ENCODE measurements around the gene WIPF1. TPM values are rescaled to one million over a fixed set of nuclear protein-coding genes. Genes with fewer than 3 reads are reported as not detected.

WIPF1 gene
- total RNA-seq, 2 donors from 2014 or later = 7.2 to 19.0 TPM

DNA sequence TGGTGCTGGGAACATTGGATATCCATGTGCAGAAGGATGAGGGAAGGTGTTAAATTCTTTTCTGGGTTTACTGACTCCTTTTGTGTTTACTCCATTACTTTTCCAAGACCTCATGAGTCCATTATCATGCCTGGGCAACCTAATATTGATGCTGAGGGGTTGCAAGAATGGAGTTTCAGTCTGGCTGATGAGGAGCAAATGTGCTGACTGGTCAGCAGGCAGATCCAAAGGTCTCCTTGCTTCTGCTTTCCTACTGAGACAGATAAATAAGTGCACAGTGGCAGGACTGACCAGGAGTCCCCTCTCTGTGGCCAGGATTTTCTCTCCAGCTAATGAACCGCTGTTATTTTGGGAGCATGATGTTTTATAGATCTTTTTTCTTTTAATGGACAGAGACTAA lies 43.6 kb upstream of the WIPF1 start:
- DNase-seq (ENCODE audit: low spot score) = no peak
- TF ChIP-seq POLR2AphosphoS5 (IDR thresholded peaks at IDR 0.05) = no peak
- TF ChIP-seq, protein P1, sequence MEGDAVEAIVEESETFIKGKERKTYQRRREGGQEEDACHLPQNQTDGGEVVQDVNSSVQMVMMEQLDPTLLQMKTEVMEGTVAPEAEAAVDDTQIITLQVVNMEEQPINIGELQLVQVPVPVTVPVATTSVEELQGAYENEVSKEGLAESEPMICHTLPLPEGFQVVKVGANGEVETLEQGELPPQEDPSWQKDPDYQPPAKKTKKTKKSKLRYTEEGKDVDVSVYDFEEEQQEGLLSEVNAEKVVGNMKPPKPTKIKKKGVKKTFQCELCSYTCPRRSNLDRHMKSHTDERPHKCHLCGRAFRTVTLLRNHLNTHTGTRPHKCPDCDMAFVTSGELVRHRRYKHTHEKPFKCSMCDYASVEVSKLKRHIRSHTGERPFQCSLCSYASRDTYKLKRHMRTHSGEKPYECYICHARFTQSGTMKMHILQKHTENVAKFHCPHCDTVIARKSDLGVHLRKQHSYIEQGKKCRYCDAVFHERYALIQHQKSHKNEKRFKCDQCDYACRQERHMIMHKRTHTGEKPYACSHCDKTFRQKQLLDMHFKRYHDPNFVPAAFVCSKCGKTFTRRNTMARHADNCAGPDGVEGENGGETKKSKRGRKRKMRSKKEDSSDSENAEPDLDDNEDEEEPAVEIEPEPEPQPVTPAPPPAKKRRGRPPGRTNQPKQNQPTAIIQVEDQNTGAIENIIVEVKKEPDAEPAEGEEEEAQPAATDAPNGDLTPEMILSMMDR (IDR thresholded peaks at IDR 0.05) = no peak
- no peak for TF ChIP-seq POLR2A (IDR thresholded peaks at IDR 0.05)
- H3K9me3 ChIP-seq = no peaks in the 10 kb centered on the region
- intact Hi-C loops (cut with DNase I) = no loop called here
- H3K4me3 ChIP-seq = no peak overlapping the region
- H3K4me1 ChIP-seq (replicated peaks) = no peaks in the 10 kb centered on the region
- 100% methylated on average over 1 of the region's 1 CpG for WGBS
- H3K27ac ChIP-seq = no peak overlapping the region
- no peaks in the 10 kb centered on the region for H3K27me3 ChIP-seq (replicated peaks; ENCODE audit: insufficient read depth)
- no peaks in the 10 kb centered on the region for H3K36me3 ChIP-seq

DNA sequence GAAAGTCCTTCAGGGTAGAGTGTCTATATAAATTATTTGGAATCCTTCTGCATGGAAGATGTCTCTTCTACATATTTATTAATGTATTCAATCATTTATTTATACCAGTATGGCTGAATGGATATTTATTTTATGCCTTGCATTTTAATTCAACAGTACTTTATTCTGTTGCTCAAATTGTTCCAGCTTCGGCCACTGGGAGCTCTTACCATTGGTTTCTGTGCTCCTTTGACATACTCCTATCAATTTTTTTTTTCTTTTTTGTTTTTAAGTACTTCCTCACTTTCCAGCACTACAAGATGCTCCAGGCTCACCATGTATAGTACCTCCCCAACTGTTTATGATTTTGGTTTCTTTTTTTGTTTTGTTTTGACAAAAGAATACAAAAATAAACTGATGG lies 39.4 kb upstream of the WIPF1 start:
- no peak for TF ChIP-seq POLR2AphosphoS5 (IDR thresholded peaks at IDR 0.05)
- TF ChIP-seq POLR2A (IDR thresholded peaks at IDR 0.05) = no peak
- TF ChIP-seq, protein P1 (IDR thresholded peaks at IDR 0.05) = no peak
- Histone ChIP-seq H3K27me3 (replicated peaks; ENCODE audit: insufficient read depth) (no peaks in the 10 kb centered on the region), H3K27ac (no peak overlapping the region), H3K4me3 (no peak overlapping the region), H3K4me1 (replicated peaks) (no peaks in the 10 kb centered on the region), H3K36me3 (no peaks in the 10 kb centered on the region), H3K9me3 (no peaks in the 10 kb centered on the region)
- 94% methylated on average over 1 of the region's 1 CpG for WGBS
- intact Hi-C loops (cut with DNase I) = no loop called here
- DNase-seq (ENCODE audit: low spot score) = no peak

DNA sequence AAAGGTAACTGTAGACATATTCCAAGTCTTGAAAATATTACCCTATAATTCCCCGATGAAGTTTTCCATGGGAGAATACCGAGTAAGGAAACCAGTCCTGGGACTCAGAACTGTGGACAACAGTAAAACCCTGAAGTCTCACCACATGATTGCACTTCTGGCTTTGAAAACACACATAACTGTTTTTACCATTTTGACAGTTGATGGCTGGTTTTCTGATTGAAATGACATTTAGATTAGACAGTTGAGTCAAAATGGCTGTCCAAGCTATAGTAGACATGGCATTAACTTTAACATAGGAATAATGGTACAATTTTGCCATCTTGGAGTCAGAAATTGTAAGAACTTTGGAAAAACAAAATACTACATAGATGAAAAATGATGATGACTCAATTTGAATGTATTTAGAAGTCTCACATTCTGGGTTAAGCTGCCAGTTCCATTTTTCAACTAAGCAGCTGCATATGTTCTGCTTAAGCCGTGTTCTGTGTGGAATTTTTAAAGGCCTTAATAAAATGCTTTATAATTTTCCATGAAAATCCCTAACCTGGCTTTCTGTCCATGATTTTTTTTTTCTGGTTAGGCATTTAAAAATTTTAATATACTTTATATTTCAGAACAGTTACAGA lies 38.3 kb upstream of the WIPF1 start:
- intact Hi-C loops (cut with DNase I) = no loop called here
- Histone ChIP-seq H3K27ac (no peak overlapping the region), H3K9me3 (no peaks in the 10 kb centered on the region), H3K36me3 (no peaks in the 10 kb centered on the region), H3K27me3 (replicated peaks; ENCODE audit: insufficient read depth) (no peaks in the 10 kb centered on the region), H3K4me3 (no peak overlapping the region), H3K4me1 (replicated peaks) (no peaks in the 10 kb centered on the region)
- no peak for DNase-seq (ENCODE audit: low spot score)
- TF ChIP-seq, protein P1 (IDR thresholded peaks at IDR 0.05) = no peak
- TF ChIP-seq POLR2A (IDR thresholded peaks at IDR 0.05) = no peak
- WGBS = 86% methylated on average over 3 of the region's 3 CpGs

DNA sequence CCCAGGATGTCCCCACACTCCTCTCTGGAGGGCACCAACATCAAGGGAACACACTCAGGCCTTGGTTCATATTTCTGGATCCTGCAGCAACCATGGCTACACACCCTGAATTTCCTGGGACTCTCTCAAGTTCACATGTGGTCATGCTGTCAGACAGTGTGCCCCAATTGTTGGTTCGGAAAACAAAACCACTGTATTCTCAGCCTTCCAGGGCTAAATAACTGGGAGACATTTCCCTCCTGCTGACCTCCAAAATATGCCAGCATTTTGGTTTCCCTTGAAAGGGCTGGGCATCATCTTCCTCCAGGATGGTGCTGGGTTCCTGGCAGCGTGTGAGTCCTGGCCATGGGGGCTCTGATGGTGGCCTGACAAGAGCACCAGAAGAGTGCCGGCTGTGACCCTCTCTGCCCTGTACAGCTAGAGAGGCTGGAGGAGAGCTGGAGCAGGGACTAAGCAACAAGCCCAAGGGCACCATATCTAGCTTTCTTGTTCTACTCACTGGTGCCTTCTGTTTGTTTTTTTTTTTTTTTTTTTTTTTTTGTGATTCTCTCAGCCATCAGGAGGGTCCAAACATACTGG lies 37.5 kb upstream of the WIPF1 start:
- H3K4me3 ChIP-seq = no peak overlapping the region
- no peak for TF ChIP-seq POLR2AphosphoS5 (IDR thresholded peaks at IDR 0.05)
- TF ChIP-seq POLR2A (IDR thresholded peaks at IDR 0.05) = no peak
- TF ChIP-seq, protein P1 (IDR thresholded peaks at IDR 0.05) = no peak
- no peak overlapping the region for H3K27ac ChIP-seq
- no peaks in the 10 kb centered on the region for H3K4me1 ChIP-seq (replicated peaks)
- no peaks in the 10 kb centered on the region for H3K36me3 ChIP-seq
- intact Hi-C loops (cut with DNase I) = no loop called here
- DNase-seq (ENCODE audit: low spot score) = no peak
- 89% methylated on average over 3 of the region's 3 CpGs for WGBS
- no peaks in the 10 kb centered on the region for H3K9me3 ChIP-seq
- H3K27me3 ChIP-seq (replicated peaks; ENCODE audit: insufficient read depth) = no peaks in the 10 kb centered on the region
